H1 (cell line): ENCODE results near the gene GRAMD4. TPM values are rescaled to one million over a fixed set of nuclear protein-coding genes. Genes with fewer than 3 reads are reported as not detected.

Experiments
- CTCF ChIA-PET: fragments of 300-600 bp; sonication (Branson Sonifier 250); formaldehyde crosslinking; loops from one replicate; lab custom pipeline; 2021; ENCODE audit not compliant: partially characterized antibody; lab: Charles Lee
- POLR2A ChIA-PET: fragments of 300-600 bp; sonication (Branson Sonifier 250); formaldehyde crosslinking; loops from one replicate; lab custom pipeline; 2021; ENCODE audit warnings: inconsistent platforms; ENCODE audit not compliant: partially characterized antibody; lab: Charles Lee
- DNase-seq, 2 experiments: peaks; one replicate each; pipeline versions ENCODE4 v3.0.0 to v3.0.0-alpha.2; 2010 to 2022; ENCODE audit warnings: low spot score in 2 of 2, low read depth in 1 of 2, mixed read lengths in 1 of 2
- FAIRE-seq: peaks from 2 replicates; lab custom pipeline; 2011; peaks lifted over from hg19 to GRCh38; lab: Jason Lieb, UNC
- H2AFZ ChIP-seq: 2 replicates; pipeline ENCODE4 v1.8.1; 2012; ENCODE audit warnings: low read length, inconsistent platforms
- H2AK5ac ChIP-seq: 2 replicates; pipeline ENCODE4 v1.6.1; 2013; ENCODE audit warnings: low read depth, low read length
- H2BK120ac ChIP-seq: replicated peaks from 2 replicates; pipeline ENCODE3; 2013; ENCODE audit warnings: low read depth, low read length, inconsistent platforms
- H2BK12ac ChIP-seq: 2 replicates; pipeline ENCODE4 v1.6.1; 2013; ENCODE audit warnings: low read depth, low read length
- H2BK15ac ChIP-seq: 2 replicates; pipeline ENCODE4 v1.6.1; 2013; ENCODE audit warnings: low read length
- H2BK20ac ChIP-seq: 2 replicates; pipeline ENCODE4 v1.6.1; 2013; ENCODE audit warnings: low read length
- H2BK5ac ChIP-seq: 2 replicates; pipeline ENCODE4 v1.6.1; 2013; ENCODE audit warnings: low read depth, low read length
- H3K14ac ChIP-seq: 2 replicates; pipeline ENCODE4 v1.6.1; 2013; ENCODE audit warnings: inconsistent platforms; ENCODE audit not compliant: insufficient read length
- H3K18ac ChIP-seq: 2 replicates; pipeline ENCODE4 v1.6.1; 2013; ENCODE audit warnings: low read length; ENCODE audit errors: extremely low read depth
- H3K23ac ChIP-seq: 2 replicates; pipeline ENCODE4 v1.6.1; 2013; ENCODE audit warnings: inconsistent platforms; ENCODE audit not compliant: insufficient read length
- H3K23me2 ChIP-seq: 2 replicates; pipeline ENCODE4 v1.6.1; 2013; ENCODE audit warnings: low read depth, low read length
- H3K27ac ChIP-seq: 2 replicates; pipeline ENCODE4 v1.6.1; 2011; ENCODE audit warnings: low read depth, low read length, inconsistent platforms
- H3K27me3 ChIP-seq, 4 experiments: replicated peaks in 1 of 4; 1 replicate in 1 of 4; 2 replicates in 3 of 4; pipeline versions ENCODE4 v1.6.1 to v1.8.1; 2011 to 2013; ENCODE audit warnings: low read length in 3 of 4, mild to moderate bottlenecking in 3 of 4, inconsistent platforms in 2 of 4, mixed read lengths in 2 of 4, moderate library complexity in 1 of 4; ENCODE audit not compliant: control insufficient read depth in 3 of 4, insufficient read depth in 3 of 4; ENCODE audit errors: extremely low read depth in 1 of 4
- H3K36me3 ChIP-seq, 4 experiments: 2 replicates each; pipeline versions ENCODE4 v1.6.1 to v1.8.1; 2011 to 2013; ENCODE audit warnings: mild to moderate bottlenecking in 4 of 4, low read length in 3 of 4, moderate library complexity in 2 of 4, control low read depth in 1 of 4, inconsistent platforms in 1 of 4; ENCODE audit not compliant: insufficient read depth in 4 of 4, control insufficient read depth in 2 of 4
- H3K4ac ChIP-seq: replicated peaks from 2 replicates; pipeline ENCODE3; 2013; ENCODE audit warnings: low read length, low read depth, mixed read lengths, inconsistent platforms; ENCODE audit not compliant: insufficient read length
- H3K4me1 ChIP-seq, 4 experiments: replicated peaks in 1 of 4; 1 replicate in 1 of 4; 2 replicates in 3 of 4; pipeline versions ENCODE4 v1.6.1 to v1.8.1; 2011 to 2013; ENCODE audit warnings: low read length in 3 of 4, inconsistent platforms in 2 of 4, mixed read lengths in 1 of 4; ENCODE audit not compliant: insufficient read depth in 4 of 4, control insufficient read depth in 3 of 4
- H3K4me2 ChIP-seq, 2 experiments: 2 replicates each; pipeline versions ENCODE4 v1.6.1 to v1.8.1; 2011 to 2013; ENCODE audit warnings: low read depth in 2 of 2, low read length in 2 of 2, control low read depth in 1 of 2, inconsistent platforms in 1 of 2, mild to moderate bottlenecking in 1 of 2; ENCODE audit not compliant: insufficient read depth in 1 of 2
- H3K4me3 ChIP-seq, 4 experiments: fragments of 200-600, 300-600 bp in 1 of 4; sonication (generic), shearing (Covaris generic), sonication (Bioruptor Twin) in 1 of 4; 2 replicates each; pipeline versions ENCODE4 v1.5.1 to v1.8.1; 2011 to 2016; ENCODE audit warnings: low read length in 4 of 4, low read depth in 3 of 4, control low read depth in 2 of 4, inconsistent platforms in 2 of 4, mild to moderate bottlenecking in 2 of 4, mixed read lengths in 1 of 4, moderate library complexity in 1 of 4; ENCODE audit not compliant: insufficient read depth in 2 of 4; ENCODE audit errors: extremely low read depth in 1 of 4
- H3K56ac ChIP-seq: replicated peaks from 2 replicates; pipeline ENCODE3; 2013; ENCODE audit warnings: low read depth, mild to moderate bottlenecking, mixed read lengths, low read length, inconsistent platforms; ENCODE audit not compliant: insufficient read length
- H3K79me1 ChIP-seq: 2 replicates; pipeline ENCODE4 v1.6.1; 2013; ENCODE audit warnings: low read depth, low read length, control low read depth
- H3K79me2 ChIP-seq, 2 experiments: 2 replicates each; pipeline versions ENCODE4 v1.6.1 to v1.8.1; 2012 to 2013; ENCODE audit warnings: low read length in 2 of 2, mild to moderate bottlenecking in 2 of 2, inconsistent platforms in 1 of 2; ENCODE audit not compliant: insufficient read depth in 2 of 2, control insufficient read depth in 1 of 2
- H3K9ac ChIP-seq, 4 experiments: replicated peaks in 1 of 4; 1 replicate in 1 of 4; 2 replicates in 3 of 4; pipeline versions ENCODE4 v1.6.1 to v1.8.1; 2011 to 2013; ENCODE audit warnings: low read depth in 3 of 4, low read length in 3 of 4, control low read depth in 2 of 4, mild to moderate bottlenecking in 2 of 4, moderate library complexity in 2 of 4, inconsistent platforms in 1 of 4; ENCODE audit errors: extremely low read depth in 1 of 4
- H3K9me3 ChIP-seq, 2 experiments: 2 replicates each; pipeline versions ENCODE4 v1.6.1 to v1.8.1; 2012 to 2013; ENCODE audit warnings: mild to moderate bottlenecking in 2 of 2, moderate library complexity in 2 of 2, control low read depth in 1 of 2, inconsistent platforms in 1 of 2, low read depth in 1 of 2, low read length in 1 of 2, mixed read lengths in 1 of 2; ENCODE audit not compliant: insufficient read depth in 2 of 2
- H4K20me1 ChIP-seq, 2 experiments: replicated peaks in 1 of 2; 2 replicates each; pipeline versions ENCODE3 to v1.8.1; 2011 to 2013; ENCODE audit warnings: inconsistent platforms in 2 of 2, low read length in 2 of 2, mild to moderate bottlenecking in 1 of 2; ENCODE audit not compliant: insufficient read depth in 2 of 2, control insufficient read depth in 1 of 2
- H4K5ac ChIP-seq: 2 replicates; pipeline ENCODE4 v1.6.1; 2013; ENCODE audit warnings: low read length, low read depth, mixed read lengths, inconsistent platforms; ENCODE audit not compliant: insufficient read length
- H4K8ac ChIP-seq: 2 replicates; pipeline ENCODE4 v1.8.0; 2013; ENCODE audit warnings: mild to moderate bottlenecking, moderate library complexity, low read length, inconsistent platforms; ENCODE audit not compliant: insufficient read depth; ENCODE audit errors: extremely low read depth
- H4K91ac ChIP-seq: replicated peaks from 2 replicates; pipeline ENCODE3; 2013; ENCODE audit warnings: low read length, mixed read lengths, inconsistent platforms; ENCODE audit not compliant: insufficient read length
- BCL11A ChIP-seq, 2 experiments: IDR thresholded peaks; one replicate each; pipeline ENCODE4 v1.6.1; 2011; ENCODE audit warnings: low read depth in 2 of 2, low read length in 2 of 2, mild to moderate bottlenecking in 2 of 2
- BRCA1 ChIP-seq: IDR thresholded peaks from 2 replicates; pipeline ENCODE4 v1.6.1; 2012; ENCODE audit warnings: low read depth, low read length, improper control_type of control experiment
- CBX5 ChIP-seq: fragments of 300-800, 300-1000 bp; sonication (generic); IDR thresholded peaks from 2 replicates; pipeline ENCODE4 v1.7.1; 2016; ENCODE audit warnings: antibody characterized with exemption, low read length, low read depth
- CEBPB ChIP-seq: IDR thresholded peaks from 2 replicates; pipeline ENCODE4 v1.6.1; 2012; ENCODE audit warnings: low read depth, low read length
- CHD2 ChIP-seq: IDR thresholded peaks from 2 replicates; pipeline ENCODE4 v1.6.1; 2012; ENCODE audit warnings: low read length, improper control_type of control experiment
- EP300 ChIP-seq, 2 experiments: IDR thresholded peaks; 1 replicate in 1 of 2; 2 replicates in 1 of 2; pipeline ENCODE4 v1.6.1; 2011 to 2012; ENCODE audit warnings: low read depth in 2 of 2, low read length in 2 of 2, mild to moderate bottlenecking in 2 of 2, borderline replicate concordance in 1 of 2, inconsistent platforms in 1 of 2, moderate library complexity in 1 of 2
- HDAC6 ChIP-seq: IDR thresholded peaks from one replicate; pipeline ENCODE4 v1.7.1; 2012; ENCODE audit warnings: low read depth, mild to moderate bottlenecking, inconsistent platforms, low read length, moderate library complexity
- KDM1A ChIP-seq: fragments of 200-600, 300-600 bp; sonication (generic); IDR thresholded peaks from 2 replicates; pipeline ENCODE4 v1.7.1; 2016; ENCODE audit warnings: mild to moderate bottlenecking, low read length, borderline replicate concordance
- KDM5A ChIP-seq: fragments of 200-600 bp; IDR thresholded peaks from 2 replicates; pipeline ENCODE4 v1.7.1; 2012; ENCODE audit warnings: mild to moderate bottlenecking, low read length, inconsistent platforms, mixed read lengths
- POLR2AphosphoS5 ChIP-seq: IDR thresholded peaks from 2 replicates; pipeline ENCODE4 v1.6.1; 2011; ENCODE audit warnings: low read depth, low read length
- SIRT6 ChIP-seq: IDR thresholded peaks from one replicate; pipeline ENCODE4 v1.7.1; 2012; ENCODE audit warnings: low read length, inconsistent platforms
- SP2 ChIP-seq: IDR thresholded peaks from 2 replicates; pipeline ENCODE4 v1.6.1; 2012; ENCODE audit warnings: mild to moderate bottlenecking, low read length, inconsistent platforms
- SRF ChIP-seq: IDR thresholded peaks from 2 replicates; pipeline ENCODE4 v1.6.1; 2011; ENCODE audit warnings: mild to moderate bottlenecking, low read depth, low read length, moderate library complexity
- TBP ChIP-seq: IDR thresholded peaks from 2 replicates; pipeline ENCODE4 v1.6.1; 2011; ENCODE audit warnings: low read depth, low read length, improper control_type of control experiment
- TCF12 ChIP-seq: IDR thresholded peaks from 2 replicates; pipeline ENCODE4 v1.6.1; 2011; ENCODE audit warnings: low read depth, mild to moderate bottlenecking, low read length
- WGBS, 2 experiments: shearing (Covaris generic) in 1 of 2; methylation state at CpG; one replicate each; pipeline versions ENCODE4 v1.1.6 to v1.1.7; 2013 to 2015; ENCODE audit warnings: low lambda C conversion rate in 2 of 2, mixed read lengths in 2 of 2, inconsistent platforms in 1 of 2, low coverage in 1 of 2, missing lambda C conversion rate in 1 of 2; ENCODE audit not compliant: insufficient replicate concordance in 2 of 2, insufficient coverage in 1 of 2, insufficient read length in 1 of 2; ENCODE audit errors: extremely low coverage in 1 of 2, missing lambda C conversion rate in 1 of 2; 5-methylcytosine and 5-hydroxymethylcytosine counted together
- polyA plus RNA-seq, 7 experiments: library from polyadenylated mRNA; depleted of rRNA in 3 of 7; stranded (reverse) in 5 of 7; unstranded in 2 of 7; fragments of >200 nt in 5 of 7; fragments of 200-250 nt in 2 of 7; gene quantifications; 1 replicate in 5 of 7; 2 replicates in 1 of 7; 4 replicates in 1 of 7; pipeline versions ENCODE4 v1.2.1 to v1.2.3, GENCODE V29; 2011 to 2013; ENCODE audit warnings: missing spikeins in 2 of 7, mixed read lengths in 2 of 7
- total RNA-seq: library from RNA; stranded (reverse); fragmentation: NEBNext Ultra II Directional; extraction: Animal tissue kit (Norgen Biotek cat#: 25700); gene quantifications from 2 replicates; pipeline ENCODE4 v1.2.1, GENCODE V29; 2021
- TF ChIP-seq, protein P1 (sequence below): IDR thresholded peaks from 2 replicates; pipeline ENCODE4 v1.6.1; 2012; ENCODE audit warnings: inconsistent platforms

GRAMD4 gene
- total and polyA plus RNA-seq, 2 of the 8 experiments (the other 6 are each of a cell fraction or from before 2014, with no cell fraction given): 7.9 to 25.6 TPM

GRCh38 chr22:46675938-46676337 lies 55.8 kb downstream of the GRAMD4 start:
- Histone ChIP-seq H3K18ac (no peak overlapping the region), H3K4me2 (no peak overlapping the region), H3K4me1 (no peaks in the 10 kb centered on the region), H2BK5ac (0 out of 2 replicates have a peak overlapping the region, but pooled peaks have one; percentile 24), H2BK120ac (no peak overlapping the region), H3K27ac (no peak overlapping the region), H3K4ac (no peak overlapping the region), H2BK12ac (no peak overlapping the region), H2AK5ac (no peak overlapping the region), H2BK20ac (no peak overlapping the region), H3K9ac (no peak overlapping the region), H3K27me3 (no peaks in the 10 kb centered on the region), H3K36me3 (no peaks in the 10 kb centered on the region; a peak in 1 of 8 replicates), H4K91ac (no peak overlapping the region), H2AFZ (no peak overlapping the region), H2BK15ac (no peak overlapping the region), H3K14ac (no peak overlapping the region), H4K8ac (no peak overlapping the region), H3K9me3 (no peaks in the 10 kb centered on the region), H3K79me2 (no peaks in the 10 kb centered on the region), H4K20me1 (peaks cover 2 to 3% of the 10 kb centered on the region in 2 experiments), H3K56ac (no peak overlapping the region), H3K23ac (no peak overlapping the region), H3K79me1 (no peaks in the 10 kb centered on the region)
- no peak for FAIRE-seq
- ChIA-PET CTCF (interaction anchor here (1.0 kb wide), 1 partner anchor 77 kb away, joined by 3 read pairs; no protein-coding TSS in a partner anchor), POLR2A (no interaction called here)
- no peak for DNase-seq
- 93% methylated on average over 14 of the region's 16 CpGs; no CpG with 5 or more reads in 1 of the 2 experiments for WGBS, 2 experiments
- TF ChIP-seq SP2: no peak
- no peak for TF ChIP-seq CBX5
- TF ChIP-seq TBP: no peak
- no peak for TF ChIP-seq CHD2
- no peak for TF ChIP-seq KDM1A
- TF ChIP-seq EP300 (IDR thresholded peaks at IDR 0.05; ENCODE audit: borderline replicate concordance in 1 of 2, low read depth in 2 of 2, low read length in 2 of 2): no peak
- TF ChIP-seq POLR2AphosphoS5: no peak
- TF ChIP-seq BCL11A (IDR thresholded peaks at IDR 0.05; ENCODE audit: low read depth in 2 of 2, low read length in 2 of 2): no peak
- TF ChIP-seq KDM5A: no peak
- TF ChIP-seq HDAC6: no peak
- TF ChIP-seq CEBPB: no peak
- TF ChIP-seq BRCA1: no peak
- no peak for TF ChIP-seq SRF
- TF ChIP-seq TCF12: no peak
- TF ChIP-seq, protein P1, sequence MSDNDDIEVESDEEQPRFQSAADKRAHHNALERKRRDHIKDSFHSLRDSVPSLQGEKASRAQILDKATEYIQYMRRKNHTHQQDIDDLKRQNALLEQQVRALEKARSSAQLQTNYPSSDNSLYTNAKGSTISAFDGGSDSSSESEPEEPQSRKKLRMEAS: no peak
- no peak for TF ChIP-seq SIRT6
- TF ChIP-seq, all 59 proteins: peak for 0
- peaks cover 3% of the 10 kb centered on the region; the same call in 1 of the 2 replicates for H3K23me2 ChIP-seq
- H3K4me3 ChIP-seq: no peak overlapping the region
- H4K5ac ChIP-seq: no peak overlapping the region
